Right atrium auricular region (tissue), 2 donors: ENCODE data around the gene PMEPA1. TPM values are rescaled to one million over a fixed set of nuclear protein-coding genes. Genes with fewer than 3 reads are reported as not detected.

Source experiments
- DNase-seq: peaks from one replicate; pipeline ENCODE4 v3.0.0-alpha.2; 2019; ENCODE audit warnings: low spot score
- H3K27ac ChIP-seq, 2 donors: fragments of 200-600 bp; sonication (generic); 1 replicate in 1 of 2; 2 replicates in 1 of 2; pipeline ENCODE4 v1.5.1; 2016 to 2019
- H3K27me3 ChIP-seq, 2 donors: fragments of 200-600 bp; sonication (generic); one replicate each; pipeline versions ENCODE4 v1.5.1 to v1.6.0; 2017 to 2019
- H3K36me3 ChIP-seq: fragments of 200-600 bp; sonication (generic); one replicate; pipeline ENCODE4 v1.5.1; 2016
- H3K4me1 ChIP-seq, 2 donors: fragments of 200-600 bp; sonication (generic); one replicate each; pipeline versions ENCODE4 v1.5.1 to v1.6.0; 2017 to 2019
- H3K4me3 ChIP-seq, 2 donors: fragments of 200-600 bp; sonication (generic); 1 replicate in 1 of 2; 2 replicates in 1 of 2; pipeline ENCODE4 v1.5.1; 2017 to 2019; ENCODE audit warnings: mild to moderate bottlenecking in 1 of 2, moderate library complexity in 1 of 2
- H3K9me3 ChIP-seq, 2 donors: fragments of 200-600 bp; sonication (generic); one replicate each; pipeline ENCODE4 v1.5.1; 2019
- total RNA-seq, 2 donors: library from RNA; depleted of rRNA; stranded (reverse); fragments of >200 nt; gene quantifications; one replicate each; pipeline ENCODE4 v1.1.0, GENCODE V29; 2016
- TF ChIP-seq, protein P1 (sequence below), 2 donors: fragments of 200-600 bp; sonication (generic); IDR thresholded peaks; one replicate each; pipeline ENCODE4 v1.5.1; 2019; ENCODE audit warnings: antibody characterized with exemption in 2 of 2

The PMEPA1 gene
- total RNA-seq, 2 donors from 2014 or later: 12.5 to 16.7 TPM

DNA sequence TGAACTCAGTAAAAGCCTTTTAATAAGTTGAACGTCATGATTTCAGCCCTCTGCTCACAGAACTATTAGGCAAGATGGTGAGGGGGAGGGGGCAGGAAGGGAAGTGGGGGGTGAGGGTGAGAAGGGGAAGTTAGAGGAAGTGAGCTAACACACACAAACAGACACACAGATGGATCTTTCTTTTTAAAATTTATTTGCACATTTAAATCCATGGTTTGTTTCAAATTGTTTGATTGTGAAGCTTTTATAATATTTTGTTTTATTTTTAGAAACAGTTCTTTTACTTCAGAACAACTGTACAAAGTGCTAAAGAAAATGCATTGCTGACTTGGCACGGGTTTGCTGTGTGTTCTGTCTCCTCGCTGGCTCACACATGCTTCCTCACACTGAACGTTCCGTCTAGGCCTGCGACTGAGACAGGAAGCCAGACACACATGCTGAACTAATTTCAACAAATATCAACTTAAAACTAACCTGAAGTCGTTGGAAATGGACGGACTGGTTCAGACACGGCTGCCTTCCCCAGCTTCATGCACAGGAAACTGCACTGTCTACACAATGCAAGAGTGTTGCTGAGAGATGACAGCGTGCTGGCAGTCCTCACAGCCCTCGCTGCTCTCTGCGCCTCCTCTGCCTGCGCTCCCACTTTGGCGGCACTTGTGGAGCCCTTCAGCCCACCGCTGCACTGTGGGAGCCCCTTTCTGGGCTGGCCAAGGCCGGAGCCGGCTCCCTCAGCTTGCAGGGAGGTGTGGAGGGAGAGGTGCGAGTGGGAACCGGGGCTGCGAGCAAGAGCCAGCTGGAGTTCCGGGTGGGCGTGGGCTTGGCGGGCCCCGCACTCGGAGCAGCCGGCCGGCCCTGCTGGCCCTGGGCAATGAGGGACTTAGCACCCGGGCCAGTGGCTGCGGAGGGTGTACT lies 81.5 kb downstream of the PMEPA1 start:
- peak; percentile 60 for DNase-seq
- H3K27ac ChIP-seq: peak overlapping the region; percentile 55 to 68
- TF ChIP-seq, protein P1, sequence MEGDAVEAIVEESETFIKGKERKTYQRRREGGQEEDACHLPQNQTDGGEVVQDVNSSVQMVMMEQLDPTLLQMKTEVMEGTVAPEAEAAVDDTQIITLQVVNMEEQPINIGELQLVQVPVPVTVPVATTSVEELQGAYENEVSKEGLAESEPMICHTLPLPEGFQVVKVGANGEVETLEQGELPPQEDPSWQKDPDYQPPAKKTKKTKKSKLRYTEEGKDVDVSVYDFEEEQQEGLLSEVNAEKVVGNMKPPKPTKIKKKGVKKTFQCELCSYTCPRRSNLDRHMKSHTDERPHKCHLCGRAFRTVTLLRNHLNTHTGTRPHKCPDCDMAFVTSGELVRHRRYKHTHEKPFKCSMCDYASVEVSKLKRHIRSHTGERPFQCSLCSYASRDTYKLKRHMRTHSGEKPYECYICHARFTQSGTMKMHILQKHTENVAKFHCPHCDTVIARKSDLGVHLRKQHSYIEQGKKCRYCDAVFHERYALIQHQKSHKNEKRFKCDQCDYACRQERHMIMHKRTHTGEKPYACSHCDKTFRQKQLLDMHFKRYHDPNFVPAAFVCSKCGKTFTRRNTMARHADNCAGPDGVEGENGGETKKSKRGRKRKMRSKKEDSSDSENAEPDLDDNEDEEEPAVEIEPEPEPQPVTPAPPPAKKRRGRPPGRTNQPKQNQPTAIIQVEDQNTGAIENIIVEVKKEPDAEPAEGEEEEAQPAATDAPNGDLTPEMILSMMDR (IDR thresholded peaks at IDR 0.05): no peak
- H3K36me3 ChIP-seq: no peaks in the 10 kb centered on the region
- H3K4me3 ChIP-seq: peak overlapping the region in 1 of 2 donors; percentile 15
- no peaks in the 10 kb centered on the region for H3K27me3 ChIP-seq
- peaks cover 0 to 17% of the 10 kb centered on the region in 2 donors for H3K9me3 ChIP-seq
- peaks cover 0 to 20% of the 10 kb centered on the region in 2 donors for H3K4me1 ChIP-seq

DNA sequence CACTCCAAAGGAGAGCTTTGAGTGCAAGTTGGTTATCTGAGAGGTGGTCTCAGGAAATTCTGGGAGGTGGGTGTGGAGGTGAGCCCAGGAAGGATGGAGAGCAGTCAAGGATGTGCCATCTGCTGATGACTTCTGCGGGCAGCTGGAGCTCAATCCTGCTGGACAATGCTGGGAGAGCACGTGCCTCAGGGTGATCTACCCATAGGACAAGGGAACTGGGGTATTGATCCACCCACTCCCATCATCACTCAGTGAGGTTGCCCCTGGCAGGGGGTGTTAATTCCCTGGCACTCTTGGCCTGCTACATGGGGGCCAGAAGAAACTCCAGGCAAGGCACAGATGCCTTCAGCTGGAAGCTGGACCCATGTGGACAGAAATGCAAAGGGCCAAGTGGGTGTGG lies 82.5 kb downstream of the PMEPA1 start:
- Histone ChIP-seq H3K27ac (peak overlapping the region; percentile 43 to 68), H3K4me1 (peaks cover 0 to 20% of the 10 kb centered on the region in 2 donors), H3K36me3 (no peaks in the 10 kb centered on the region), H3K9me3 (peaks cover 0 to 17% of the 10 kb centered on the region in 2 donors), H3K27me3 (no peaks in the 10 kb centered on the region), H3K4me3 (no peak overlapping the region)
- TF ChIP-seq, protein P1 (IDR thresholded peaks at IDR 0.05): no peak
- DNase-seq: peak; percentile 40

DNA sequence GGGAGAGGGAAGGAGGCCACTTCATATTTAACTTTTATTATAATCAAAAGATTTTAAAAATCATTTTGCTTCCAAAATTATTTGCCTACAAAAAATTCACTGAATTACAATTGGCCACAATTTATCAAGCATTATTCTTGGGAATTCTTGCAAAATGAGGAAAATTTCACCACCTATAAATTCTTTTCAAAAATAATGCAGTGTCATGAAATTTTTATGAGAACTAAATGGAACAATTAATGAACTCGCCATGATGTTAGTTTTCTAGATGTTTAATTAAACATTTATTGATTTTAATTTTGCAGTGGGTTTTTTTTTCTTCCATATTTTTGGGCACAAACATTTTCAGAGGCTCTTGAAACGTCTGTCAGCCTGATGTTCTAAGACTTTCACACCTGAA lies 83.8 kb downstream of the PMEPA1 start:
- H3K9me3 ChIP-seq: peaks cover 0 to 17% of the 10 kb centered on the region in 2 donors
- no peaks in the 10 kb centered on the region for H3K27me3 ChIP-seq
- H3K27ac ChIP-seq: no peak overlapping the region
- H3K36me3 ChIP-seq: no peaks in the 10 kb centered on the region
- DNase-seq: no peak
- H3K4me1 ChIP-seq: peaks cover 0 to 20% of the 10 kb centered on the region in 2 donors
- H3K4me3 ChIP-seq: no peak overlapping the region
- TF ChIP-seq, protein P1 (IDR thresholded peaks at IDR 0.05): no peak

DNA sequence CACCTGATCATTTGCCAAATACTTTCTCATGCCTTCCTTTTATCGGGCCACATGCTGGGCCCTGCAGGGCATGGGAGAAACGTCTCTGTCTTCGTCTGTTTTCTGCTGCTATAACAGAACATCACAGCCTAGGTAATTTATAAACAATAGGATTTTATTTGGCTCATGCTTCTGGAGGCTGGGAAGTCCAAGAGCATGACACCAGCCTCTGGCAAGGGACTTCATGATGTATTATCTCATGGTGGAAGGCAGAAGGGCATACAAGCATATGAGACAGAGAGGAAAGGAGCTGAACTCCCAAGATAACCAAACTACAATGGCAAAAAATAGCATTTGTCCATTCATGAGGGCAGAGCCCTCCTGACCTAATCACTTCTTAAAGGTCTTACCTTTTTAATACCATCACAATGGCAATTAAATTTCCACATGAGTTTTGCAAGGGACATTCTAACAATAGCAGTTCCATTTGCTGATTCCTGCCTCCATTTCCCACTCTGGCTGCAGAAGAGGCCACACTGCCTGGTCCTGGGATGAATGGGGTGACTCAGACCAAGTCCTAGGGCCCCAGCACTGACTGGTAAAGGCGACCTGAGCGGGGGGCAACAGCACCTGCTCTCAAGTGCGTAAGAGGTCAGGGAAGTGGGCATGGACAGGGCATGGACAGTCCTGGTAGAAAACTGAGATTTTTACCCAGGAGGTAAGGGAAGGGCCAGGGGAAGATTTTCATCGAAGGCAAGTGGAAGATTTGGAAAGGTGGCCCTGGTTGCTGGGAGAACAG lies 84.4 kb downstream of the PMEPA1 start:
- no peak overlapping the region for H3K4me3 ChIP-seq
- no peaks in the 10 kb centered on the region for H3K36me3 ChIP-seq
- TF ChIP-seq, protein P1 (IDR thresholded peaks at IDR 0.05): no peak
- H3K9me3 ChIP-seq: peaks cover 0 to 17% of the 10 kb centered on the region in 2 donors
- H3K27me3 ChIP-seq: no peaks in the 10 kb centered on the region
- no peak for DNase-seq
- peaks cover 0 to 20% of the 10 kb centered on the region in 2 donors for H3K4me1 ChIP-seq
- H3K27ac ChIP-seq: no peak overlapping the region

DNA sequence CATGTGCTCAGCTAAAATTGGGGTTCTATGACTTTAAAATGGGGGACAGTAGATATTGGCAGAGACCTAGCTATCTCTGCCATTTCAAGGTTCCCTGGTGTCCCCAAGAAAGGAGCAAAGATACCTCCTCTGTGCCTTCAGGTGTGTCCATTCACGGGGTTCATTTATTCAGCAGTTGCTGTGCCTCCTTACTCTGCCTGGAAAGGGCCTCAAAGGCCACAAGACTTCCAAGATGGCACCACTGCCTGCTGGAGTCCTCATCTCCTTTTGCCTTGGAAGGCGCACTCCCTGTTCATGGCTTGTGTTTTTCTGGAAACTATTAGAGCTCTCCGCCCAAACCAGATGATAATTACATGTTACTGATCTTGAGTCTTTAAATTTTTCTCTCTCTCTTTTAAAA lies 85.7 kb downstream of the PMEPA1 start:
- TF ChIP-seq, protein P1 (IDR thresholded peaks at IDR 0.05): no peak
- no peak for DNase-seq

More for the DNA sequence above, 85.7 kb downstream of the PMEPA1 start:
- Histone ChIP-seq H3K9me3 (peaks cover 0 to 17% of the 10 kb centered on the region in 2 donors), H3K27ac (no peak overlapping the region), H3K27me3 (no peaks in the 10 kb centered on the region), H3K4me3 (no peak overlapping the region), H3K36me3 (no peaks in the 10 kb centered on the region), H3K4me1 (peaks cover 0 to 20% of the 10 kb centered on the region in 2 donors)
